ENCODE data around the gene PCBP3.
A peak's percentile ranks its signal among the peaks of the same experiment; 100 is the strongest.

Gene PCBP3

GRCh38 chr21:45918835-45919447 lies 275.4 kb downstream of the PCBP3 start:
- no peak for DNase-seq (ENCODE audit: low read depth in 2 of 3, low spot score in 2 of 3)

- no peak for DNase-seq (ENCODE audit: low read depth in 2 of 3, low spot score in 2 of 3)
Observed at GRCh38 chr21:45919593-45919992, 276.1 kb downstream of the PCBP3 start.

- DNase-seq (ENCODE audit: low read depth in 2 of 3, low spot score in 2 of 3): no peak
Observed at GRCh38 chr21:45920824-45921600, 277.5 kb downstream of the PCBP3 start.

GRCh38 chr21:45921917-45922316 lies 278.4 kb downstream of the PCBP3 start:
- no peak for DNase-seq (ENCODE audit: low read depth in 2 of 3, low spot score in 2 of 3)

- no peak for DNase-seq (ENCODE audit: low read depth in 2 of 3, low spot score in 2 of 3)
Observed at GRCh38 chr21:45922648-45923047, 279.1 kb downstream of the PCBP3 start.

GRCh38 chr21:45923146-45923545 lies 279.6 kb downstream of the PCBP3 start:
- DNase-seq (ENCODE audit: low read depth in 2 of 3, low spot score in 2 of 3): peak; percentile 31 to 38 (median 33)

- DNase-seq (ENCODE audit: low read depth in 2 of 3, low spot score in 2 of 3): no peak
Observed at GRCh38 chr21:45926281-45926680, 282.8 kb downstream of the PCBP3 start.

GRCh38 chr21:45927032-45927431 lies 283.5 kb downstream of the PCBP3 start:
- DNase-seq (ENCODE audit: low read depth in 2 of 3, low spot score in 2 of 3): no peak

GRCh38 chr21:45927851-45928850 lies 284.6 kb downstream of the PCBP3 start:
- DNase-seq (ENCODE audit: low read depth in 2 of 3, low spot score in 2 of 3): no peak

- no peak for DNase-seq (ENCODE audit: low read depth in 2 of 3, low spot score in 2 of 3)
Observed at GRCh38 chr21:45929449-45929848, 285.9 kb downstream of the PCBP3 start.

GRCh38 chr21:45930231-45930760 lies 286.8 kb downstream of the PCBP3 start:
- DNase-seq (ENCODE audit: low read depth in 2 of 3, low spot score in 2 of 3): no peak

- DNase-seq (ENCODE audit: low read depth in 2 of 3, low spot score in 2 of 3): no peak
Observed at GRCh38 chr21:45930792-45931191, 287.3 kb downstream of the PCBP3 start.

- no peak for DNase-seq (ENCODE audit: low read depth in 2 of 3, low spot score in 2 of 3)
Observed at GRCh38 chr21:45931397-45931969, 288.0 kb downstream of the PCBP3 start.

GRCh38 chr21:45932922-45933502 lies 289.5 kb downstream of the PCBP3 start:
- no peak for DNase-seq (ENCODE audit: low read depth in 2 of 3, low spot score in 2 of 3)

- no peak for DNase-seq (ENCODE audit: low read depth in 2 of 3, low spot score in 2 of 3)
Observed at GRCh38 chr21:45934085-45934484, 290.6 kb downstream of the PCBP3 start.

- DNase-seq (ENCODE audit: low read depth in 2 of 3, low spot score in 2 of 3): no peak
Observed at GRCh38 chr21:45934554-45934953, 291.0 kb downstream of the PCBP3 start.

GRCh38 chr21:45935628-45936027 lies 292.1 kb downstream of the PCBP3 start:
- DNase-seq (ENCODE audit: low read depth in 2 of 3, low spot score in 2 of 3): no peak

- no peak for DNase-seq (ENCODE audit: low read depth in 2 of 3, low spot score in 2 of 3)
Observed at GRCh38 chr21:45937721-45938452, 294.4 kb downstream of the PCBP3 start.

- no peak for DNase-seq (ENCODE audit: low read depth in 2 of 3, low spot score in 2 of 3)
Observed at GRCh38 chr21:45938453-45938755, 294.9 kb downstream of the PCBP3 start.

Data from activated CD8-positive, alpha-beta memory T cell treated with anti-CD3 and anti-CD28 coated beads for 48 hours (primary cell).